ENCODE results near the gene POLR2A. TPM values are rescaled to one million over a fixed set of nuclear protein-coding genes. Genes with fewer than 3 reads are reported as not detected.

Gene POLR2A
- total RNA-seq, 2 donors from 2014 or later, result 36.3 to 124 TPM

- intact Hi-C loops (cut with DNase I), result loop anchor here (5.0 kb wide), 1 partner anchor 47 kb away; no protein-coding TSS in a partner anchor
- WGBS, 2 donors, result 9 to 26% methylated on average over 13 to 45 of the region's 46 CpGs
- Histone ChIP-seq H3K36me3 (replicated peaks in 1 of 2; ENCODE audit: insufficient read depth in 1 of 2, low read depth in 2 of 2) (no peaks in the 10 kb centered on the region), H3K27ac (no peak overlapping the region), H3K9me3 (no peaks in the 10 kb centered on the region), H3K27me3 (no peaks in the 10 kb centered on the region), H3K4me1 (peaks cover 53% of the 10 kb centered on the region), H3K4me3 (no peak overlapping the region)
- DNase-seq (peak; percentile 65 to 82 (median 76)), ATAC-seq (no peak)
- peak in 1 of 3 donors; percentile 1 for TF ChIP-seq POLR2A (IDR thresholded peaks at IDR 0.05)
- no peak for TF ChIP-seq CTCF (IDR thresholded peaks at IDR 0.05)
Observed at GRCh38 chr17:7440113-7440833, 43.9 kb upstream of the POLR2A start.

DNA sequence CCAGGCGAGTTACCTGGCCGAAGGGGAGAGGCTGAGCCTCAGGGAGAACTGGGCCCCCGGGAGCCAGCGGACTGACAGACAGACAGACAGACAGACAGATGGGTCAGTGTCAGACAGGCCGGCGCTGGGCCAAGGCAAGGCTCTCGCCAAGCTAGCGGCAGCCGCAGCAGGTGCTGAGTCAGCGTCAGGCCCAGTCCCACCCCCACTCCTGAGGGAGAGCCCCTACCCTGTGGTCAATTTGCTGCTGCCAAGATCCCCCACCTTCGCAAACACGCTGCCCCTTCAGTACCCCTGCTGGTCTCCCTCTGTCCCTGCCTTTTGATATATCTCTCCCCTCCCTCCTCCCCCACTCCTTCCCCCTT is 43.4 kb upstream of the POLR2A start:
- 23 to 42% methylated on average over 4 to 12 of the region's 12 CpGs for WGBS, 2 donors

DNA sequence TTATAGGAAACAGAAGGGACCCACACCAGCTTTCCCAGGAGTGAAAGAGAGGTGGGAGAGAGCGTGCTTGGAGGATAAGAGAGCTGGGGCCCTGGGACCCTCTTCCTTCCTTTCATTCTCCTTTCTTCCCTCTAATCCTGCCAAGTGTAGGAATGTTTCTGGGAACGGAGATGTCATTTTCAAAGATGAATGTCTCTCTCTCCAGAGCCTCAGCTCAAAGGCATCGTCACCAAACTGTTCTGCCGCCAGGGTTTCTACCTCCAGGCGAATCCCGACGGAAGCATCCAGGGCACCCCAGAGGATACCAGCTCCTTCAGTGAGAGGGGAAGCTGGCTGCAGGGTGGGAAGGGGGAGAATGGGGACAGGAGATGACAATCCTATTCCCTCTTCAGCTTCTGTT is 42.9 kb upstream of the POLR2A start:
- peaks cover 51% of the 10 kb centered on the region for H3K4me1 ChIP-seq
- H3K27ac ChIP-seq, result no peak overlapping the region
- no peaks in the 10 kb centered on the region for H3K9me3 ChIP-seq
- TF ChIP-seq POLR2A (IDR thresholded peaks at IDR 0.05) (no peak), CTCF (IDR thresholded peaks at IDR 0.05) (no peak)
- intact Hi-C loops (cut with DNase I), result loop anchor here (5.0 kb wide), 1 partner anchor 46 kb away; no protein-coding TSS in a partner anchor
- ATAC-seq (no peak), DNase-seq (no peak)
- H3K4me3 ChIP-seq, result no peak overlapping the region
- H3K27me3 ChIP-seq, result no peaks in the 10 kb centered on the region
- H3K36me3 ChIP-seq (replicated peaks in 1 of 2; ENCODE audit: insufficient read depth in 1 of 2, low read depth in 2 of 2), result no peaks in the 10 kb centered on the region
- WGBS, 2 donors, result 81 to 84% methylated on average over 7 of the region's 7 CpGs

More for the DNA sequence above, 43.4 kb upstream of the POLR2A start:
- peak in 1 of 4 donors; percentile 43 for DNase-seq
- Histone ChIP-seq H3K9me3 (no peaks in the 10 kb centered on the region), H3K4me3 (no peak overlapping the region), H3K27me3 (no peaks in the 10 kb centered on the region), H3K36me3 (replicated peaks in 1 of 2; ENCODE audit: insufficient read depth in 1 of 2, low read depth in 2 of 2) (no peaks in the 10 kb centered on the region), H3K4me1 (peaks cover 54% of the 10 kb centered on the region), H3K27ac (no peak overlapping the region)
- intact Hi-C loops (cut with DNase I), result loop anchor here (5.0 kb wide), 1 partner anchor 46 kb away; no protein-coding TSS in a partner anchor
- ATAC-seq, result no peak
- TF ChIP-seq POLR2A (IDR thresholded peaks at IDR 0.05), result no peak
- no peak for TF ChIP-seq CTCF (IDR thresholded peaks at IDR 0.05)

DNA sequence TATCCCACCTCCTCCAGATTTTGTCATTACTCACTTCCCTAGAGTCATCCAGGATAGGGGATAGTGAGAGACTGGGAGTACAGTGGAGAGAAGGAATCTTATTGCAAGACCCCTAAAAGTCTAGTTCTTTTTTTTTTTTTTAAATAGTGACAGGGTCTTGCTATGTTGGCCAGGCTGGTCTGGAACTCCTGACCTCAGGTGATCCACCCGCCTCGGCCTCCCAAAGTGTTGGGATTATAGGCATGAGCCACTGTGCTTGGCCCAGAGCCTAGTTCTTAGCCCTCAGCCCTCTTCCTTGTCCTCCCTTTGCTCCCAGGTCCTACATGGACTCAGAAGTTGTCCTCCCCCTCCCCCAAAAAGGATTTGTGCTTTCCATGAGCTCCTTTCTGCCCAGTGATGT is 42.0 kb upstream of the POLR2A start:
- no peak overlapping the region for H3K27ac ChIP-seq
- intact Hi-C loops (cut with DNase I), result loop anchor here (5.0 kb wide), 1 partner anchor 45 kb away; no protein-coding TSS in a partner anchor
- no peak overlapping the region for H3K4me3 ChIP-seq
- no peaks in the 10 kb centered on the region for H3K9me3 ChIP-seq
- no peak for ATAC-seq
- DNase-seq, result no peak
- no peak for TF ChIP-seq CTCF (IDR thresholded peaks at IDR 0.05)
- TF ChIP-seq POLR2A (IDR thresholded peaks at IDR 0.05), result no peak
- peaks cover 42% of the 10 kb centered on the region for H3K4me1 ChIP-seq
- no peaks in the 10 kb centered on the region for H3K27me3 ChIP-seq
- H3K36me3 ChIP-seq (replicated peaks in 1 of 2; ENCODE audit: insufficient read depth in 1 of 2, low read depth in 2 of 2), result no peaks in the 10 kb centered on the region
- WGBS, 2 donors, result 91 to 92% methylated on average over 2 of the region's 2 CpGs

Data from body of pancreas (tissue), 4 donors.